NCI-H748 (cell line): ENCODE measurements around the gene OR6K6.

Source experiments
- DNase-seq: peaks from one replicate; lab custom pipeline; 2025; ENCODE audit not compliant: unreplicated experiment; lab: John Stamatoyannopoulos, UW

The OR6K6 gene, protein sequence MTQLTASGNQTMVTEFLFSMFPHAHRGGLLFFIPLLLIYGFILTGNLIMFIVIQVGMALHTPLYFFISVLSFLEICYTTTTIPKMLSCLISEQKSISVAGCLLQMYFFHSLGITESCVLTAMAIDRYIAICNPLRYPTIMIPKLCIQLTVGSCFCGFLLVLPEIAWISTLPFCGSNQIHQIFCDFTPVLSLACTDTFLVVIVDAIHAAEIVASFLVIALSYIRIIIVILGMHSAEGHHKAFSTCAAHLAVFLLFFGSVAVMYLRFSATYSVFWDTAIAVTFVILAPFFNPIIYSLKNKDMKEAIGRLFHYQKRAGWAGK

GRCh38 chr1:158754420-158754819, at the start of gene OR6K6:
TSS of gene OR6K6 (plus strand) at chr1:158754720. CDS start at chr1:158754888, 168 bp downstream.
- no peak for DNase-seq

GRCh38 chr1:158706096-158706495, 48.4 kb upstream of the OR6K6 start:
- no peak for DNase-seq

DNA sequence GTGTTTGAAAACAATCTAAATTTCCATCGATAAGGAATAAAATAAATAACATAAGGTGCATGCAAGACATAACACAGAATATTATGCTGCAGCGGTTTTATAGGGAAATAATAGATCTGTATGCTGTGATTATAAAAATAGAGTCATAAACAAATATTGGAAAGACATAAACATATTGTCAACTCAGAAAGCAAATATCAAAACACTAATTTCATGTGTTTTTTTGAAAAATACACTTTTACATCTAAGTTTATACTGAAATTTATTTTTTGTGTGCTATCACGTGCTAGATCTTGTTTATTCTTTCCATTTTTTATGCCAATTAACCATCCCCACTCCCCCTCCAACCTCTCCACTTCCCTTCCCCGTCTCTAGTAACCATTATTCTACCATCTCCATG, 43.4 kb upstream of the OR6K6 start:
- no peak for DNase-seq

- no peak for DNase-seq
These were observed 39.8 kb upstream of the OR6K6 start for GRCh38 chr1:158714754-158715153.

DNA sequence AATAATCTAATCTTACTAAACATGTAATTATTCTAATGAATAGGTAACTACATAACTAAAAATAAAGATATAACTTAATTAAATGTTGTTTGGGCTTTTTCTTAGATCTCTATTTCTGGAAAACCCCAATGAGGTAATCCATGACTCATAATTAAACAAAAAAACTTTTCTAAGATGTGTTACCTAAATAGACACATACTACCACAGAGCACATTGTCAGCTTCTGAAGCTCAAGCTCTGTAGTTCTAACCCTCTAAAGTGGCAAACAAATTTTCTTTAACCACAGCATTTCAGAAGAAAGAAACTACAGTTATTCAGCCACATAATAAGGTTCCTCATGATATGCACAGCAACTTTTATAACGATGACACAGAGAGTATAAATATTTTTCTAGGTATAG, 38.2 kb upstream of the OR6K6 start:
- DNase-seq, result no peak

DNA sequence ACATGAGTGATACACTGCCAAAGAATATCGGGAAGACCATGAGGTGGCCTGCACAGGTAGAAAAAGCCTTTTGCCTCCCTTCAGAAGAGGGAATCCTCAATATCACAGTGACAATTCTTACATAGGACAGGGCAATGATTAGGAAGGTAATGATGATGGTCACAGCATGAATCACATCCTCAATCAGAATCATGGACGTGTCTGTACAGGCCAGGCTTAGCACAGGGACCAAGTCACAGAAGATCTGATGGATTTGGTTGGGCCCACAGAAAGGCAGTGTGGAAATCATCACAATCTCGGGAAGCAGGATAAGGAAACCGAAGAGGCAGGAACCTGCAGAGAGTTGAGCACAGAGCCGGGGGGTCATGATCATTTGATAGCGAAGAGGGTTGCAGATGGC, 37.2 kb upstream of the OR6K6 start:
- DNase-seq, result no peak

GRCh38 chr1:158719664-158720063, 34.9 kb upstream of the OR6K6 start:
- DNase-seq, result no peak

- no peak for DNase-seq
These were observed 33.9 kb upstream of the OR6K6 start, which contains the start of gene OR6K3 for GRCh38 chr1:158720620-158721019. TSS of gene OR6K3 (minus strand) at chr1:158720720. CDS start at chr1:158718115, 2,605 bp downstream.

- DNase-seq, result no peak
These were observed 30.1 kb upstream of the OR6K6 start for GRCh38 chr1:158724442-158724841.

- DNase-seq, result no peak
These were observed 25.9 kb upstream of the OR6K6 start for GRCh38 chr1:158728510-158729225.

GRCh38 chr1:158730453-158730852, 24.1 kb upstream of the OR6K6 start:
- DNase-seq, result no peak

GRCh38 chr1:158731707-158732106, 22.8 kb upstream of the OR6K6 start:
- no peak for DNase-seq

- DNase-seq, result no peak
These were observed 22.0 kb upstream of the OR6K6 start for GRCh38 chr1:158732524-158732923.

DNA sequence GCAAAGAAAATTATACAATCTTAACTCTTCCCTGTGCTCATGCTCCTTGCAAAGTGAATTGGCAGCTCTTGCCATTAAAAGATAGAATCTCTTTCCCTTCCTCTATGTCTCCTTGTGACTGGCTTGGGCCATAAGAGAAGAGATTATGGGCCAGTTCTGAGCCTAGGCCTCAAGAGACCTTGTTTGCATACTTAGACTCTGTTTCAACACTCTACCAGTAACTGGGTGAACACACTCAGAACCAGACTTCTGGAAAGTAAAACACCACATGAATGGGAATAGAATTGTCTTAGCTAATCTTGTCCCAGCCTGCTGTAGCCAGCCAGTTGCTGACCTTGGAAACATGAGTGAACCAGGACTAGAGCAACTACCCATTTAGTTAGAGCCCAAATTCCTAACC, 18.7 kb upstream of the OR6K6 start:
- DNase-seq, result no peak

DNA sequence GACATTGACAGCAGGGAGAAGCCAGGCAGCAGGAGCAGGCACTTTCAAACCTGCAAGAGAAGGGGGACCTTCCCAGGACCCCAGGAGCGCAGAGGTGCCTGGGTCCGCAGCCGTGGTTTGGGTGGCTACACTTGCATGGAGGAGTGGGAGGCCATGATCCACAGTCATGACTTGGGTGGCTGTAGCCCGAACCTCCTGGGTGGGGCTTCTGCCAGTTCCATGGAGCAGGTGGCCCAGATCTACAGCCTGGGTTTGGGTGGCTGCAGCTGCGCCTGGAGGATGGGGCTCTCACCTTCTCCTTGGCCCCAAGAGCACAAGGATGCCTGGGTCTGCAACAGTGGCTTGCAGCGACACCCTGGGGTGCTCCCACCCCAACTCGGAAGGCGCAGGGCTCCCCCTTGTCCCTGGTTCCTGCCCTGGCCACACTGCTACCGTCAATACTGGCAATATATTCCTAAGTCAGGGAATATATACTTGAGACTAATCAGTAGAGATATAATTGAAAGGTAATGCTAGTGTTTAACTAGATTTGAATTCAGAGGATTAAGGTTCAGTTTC, 2.3 kb upstream of the OR6K6 start:
- DNase-seq, result no peak

DNA sequence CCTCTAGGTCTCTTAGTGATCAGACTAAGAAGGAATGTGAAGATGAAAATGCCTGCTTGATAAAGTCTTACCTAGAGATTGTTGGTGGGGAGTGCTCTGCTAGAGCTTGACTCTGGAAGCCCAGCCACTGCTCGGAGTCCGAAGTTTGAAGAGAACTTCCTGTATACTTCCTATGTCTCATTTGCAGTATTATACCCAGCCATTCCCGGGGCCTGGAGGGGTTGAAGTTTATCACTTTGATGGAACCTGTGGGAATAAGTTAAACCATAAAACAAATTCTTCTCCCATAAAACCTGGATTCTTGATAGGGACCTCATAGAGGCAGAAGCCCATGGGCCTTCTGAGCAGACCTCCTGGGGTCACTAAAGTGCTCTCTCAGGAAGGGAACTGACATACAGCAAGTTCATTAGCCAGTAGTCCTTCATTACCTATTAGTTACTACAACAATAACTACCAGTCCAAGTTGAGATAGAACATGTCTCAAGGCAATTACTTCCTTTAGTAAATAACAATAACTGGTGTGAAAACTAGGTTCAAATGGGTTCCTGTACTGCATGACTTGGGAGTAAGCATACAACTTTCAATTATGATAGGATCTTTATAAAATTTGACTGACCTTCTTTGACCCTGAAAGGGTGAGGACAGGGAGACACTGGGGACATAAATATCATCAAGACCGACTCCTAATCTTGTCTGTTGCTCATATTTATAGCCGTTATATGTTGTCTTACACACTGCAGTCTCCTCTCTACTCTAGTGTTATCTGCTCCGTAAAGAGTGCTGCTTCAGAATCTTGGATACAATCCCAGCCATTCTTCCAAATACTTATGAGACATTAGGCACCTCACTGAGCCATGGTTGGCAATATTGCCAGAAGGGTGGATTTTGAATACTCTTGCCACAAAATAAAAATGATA, 17.7 kb downstream of the OR6K6 start, which contains the start of gene OR6N1:
TSS of gene OR6N1 (minus strand) at position 246 of the 917 bp plus-strand sequence. CDS start 5,513 bp downstream, outside the sequence.
- no peak for DNase-seq

GRCh38 chr1:158781104-158781503, 26.6 kb downstream of the OR6K6 start, which contains the start of gene OR6N2:
TSS of gene OR6N2 (minus strand) at chr1:158781204. CDS start at chr1:158777635, 3,569 bp downstream.
- no peak for DNase-seq

GRCh38 chr1:158793604-158794003, 39.1 kb downstream of the OR6K6 start:
- DNase-seq, result no peak

- DNase-seq, result no peak
These were observed 39.7 kb downstream of the OR6K6 start for GRCh38 chr1:158794247-158794646.

DNA sequence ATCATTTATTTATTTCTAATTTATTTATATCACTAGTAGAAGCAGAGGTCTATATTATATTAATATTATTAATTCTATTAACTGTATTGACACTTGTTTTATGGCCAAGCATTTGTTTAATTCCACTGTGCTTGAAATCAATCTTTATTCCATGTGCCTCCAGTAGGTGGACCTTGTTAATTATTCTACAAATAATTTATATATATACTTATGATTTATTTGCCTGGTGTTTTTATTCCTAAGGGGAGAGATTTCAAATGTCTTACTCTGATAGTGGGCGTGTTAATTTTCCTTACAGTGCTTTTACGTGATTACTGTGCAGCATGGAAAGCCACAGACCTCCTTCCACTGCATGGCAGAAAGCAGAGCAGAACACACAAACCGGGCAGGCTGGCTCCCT, 44.0 kb downstream of the OR6K6 start:
- DNase-seq, result no peak

DNA sequence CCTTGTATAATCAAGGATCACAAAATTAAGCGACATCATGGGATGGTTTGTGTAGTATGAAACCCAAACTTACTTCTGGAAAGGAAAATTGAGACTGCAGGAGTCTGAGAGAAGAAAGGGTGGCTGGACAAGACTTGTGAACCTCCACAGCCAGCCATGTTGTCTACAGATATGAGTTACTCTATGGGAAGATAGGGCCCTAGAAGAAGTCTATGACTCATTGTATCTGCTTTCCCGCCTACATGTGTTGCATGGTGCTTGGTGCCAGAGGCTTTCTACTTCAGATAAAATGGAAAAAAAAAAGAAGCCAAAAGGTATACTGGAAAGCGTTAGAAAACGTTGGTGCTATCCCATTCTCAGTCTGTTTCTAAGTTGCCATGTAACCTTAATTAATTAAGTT, 45.2 kb downstream of the OR6K6 start:
- DNase-seq, result no peak
